Esophagus muscularis mucosa (tissue), 4 donors: ENCODE data around the gene OR1L4. TPM values are rescaled to one million over a fixed set of nuclear protein-coding genes. Genes with fewer than 3 reads are reported as not detected.

Source experiments
- DNase-seq: peaks from one replicate; pipeline ENCODE4 v3.0.0-alpha.2; 2017; ENCODE audit errors: extremely low spot score
- H3K27ac ChIP-seq, 4 donors: fragments of 200-600 bp; sonication (generic); replicated peaks in 1 of 4; 1 replicate in 3 of 4; 2 replicates in 1 of 4; pipeline ENCODE4 v1.5.1; 2016 to 2019; ENCODE audit warnings: mild to moderate bottlenecking in 1 of 4
- H3K27me3 ChIP-seq, 4 donors: fragments of 200-600 bp; sonication (generic); one replicate each; pipeline versions ENCODE4 v1.5.1 to v1.6.0; 2016 to 2019
- H3K36me3 ChIP-seq, 4 donors: fragments of 200-600 bp; sonication (generic); one replicate each; pipeline ENCODE4 v1.5.1; 2016 to 2019
- H3K4me1 ChIP-seq, 4 donors: fragments of 200-600 bp; sonication (generic); one replicate each; pipeline ENCODE4 v1.5.1; 2016 to 2019
- H3K4me3 ChIP-seq, 4 donors: fragments of 200-600 bp; sonication (generic); 1 replicate in 2 of 4; 2 replicates in 2 of 4; pipeline ENCODE4 v1.5.1; 2016 to 2019; ENCODE audit warnings: mild to moderate bottlenecking in 4 of 4, moderate library complexity in 1 of 4
- H3K9me3 ChIP-seq, 4 donors: fragments of 200-600 bp; sonication (generic); 1 replicate in 3 of 4; 2 replicates in 1 of 4; pipeline ENCODE4 v1.5.1; 2016 to 2019
- EP300 ChIP-seq: sonication (generic); formaldehyde crosslinking; IDR thresholded peaks from one replicate; pipeline ENCODE4 v1.6.1; 2017; ENCODE audit warnings: antibody characterized with exemption
- POLR2A ChIP-seq: fragments of 450-650 bp; IDR thresholded peaks from one replicate; pipeline ENCODE4 v1.6.1; 2017; ENCODE audit warnings: antibody characterized with exemption, moderate library complexity, mild to moderate bottlenecking, low read depth
- POLR2AphosphoS5 ChIP-seq, 2 donors: sonication (generic); formaldehyde crosslinking; IDR thresholded peaks; one replicate each; pipeline ENCODE4 v1.6.1; 2017; ENCODE audit warnings: antibody characterized with exemption in 2 of 2
- WGBS: methylation state at CpG from one replicate; pipeline ENCODE4 v1.1.5; 2018; 5-methylcytosine and 5-hydroxymethylcytosine counted together
- intact Hi-C: fragments of 100-400 bp; cut with DNase I; formaldehyde crosslinking; loops from one replicate; pipeline ENCODE4 v1.15.1; 2023
- total RNA-seq, 4 donors: library from RNA; depleted of rRNA; stranded (reverse); fragments of >200 nt; gene quantifications; one replicate each; pipeline versions ENCODE4 v1.1.0 to v1.2.1, GENCODE V29; 2016
- TF ChIP-seq, protein P1 (sequence below), 3 experiments: fragments of 200-600 bp in 2 of 3; fragments of 450-650 bp in 1 of 3; sonication (generic) in 2 of 3; IDR thresholded peaks; one replicate each; pipeline ENCODE4 v1.5.1; 2017 to 2019; ENCODE audit warnings: antibody characterized with exemption in 3 of 3, mild to moderate bottlenecking in 2 of 3, moderate library complexity in 1 of 3

The OR1L4 gene
- total RNA-seq, 4 donors from 2014 or later = not detected

DNA sequence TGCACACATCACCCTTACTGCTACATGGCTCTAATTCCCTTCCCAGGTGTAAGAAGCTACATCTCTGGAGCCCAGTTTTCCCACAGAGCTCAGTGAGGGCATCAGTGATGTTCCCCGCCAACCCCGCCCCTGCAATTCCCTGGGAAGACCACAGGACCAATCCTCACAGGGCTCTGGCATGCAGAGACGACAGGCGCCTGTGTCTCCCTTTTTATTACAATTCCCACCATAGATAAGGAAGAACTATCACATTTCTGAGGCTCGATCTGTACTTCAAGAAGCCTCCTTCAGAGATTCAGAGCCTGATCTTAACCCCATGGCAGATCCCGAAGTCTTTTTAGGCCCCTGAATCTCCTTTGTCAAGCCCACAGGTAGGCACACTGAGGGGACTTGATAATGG, 18.2 kb downstream of the OR1L4 start, which contains the start of gene OR1L6:
Gene OR1L6, plus strand, starts transcription at position 301 of the 400 bp plus-strand sequence. CDS start 7,545 bp downstream, outside the sequence.
- no peaks in the 10 kb centered on the region for H3K4me1 ChIP-seq
- peaks cover 0 to 19% (median 8%) of the 10 kb centered on the region in 4 donors for H3K9me3 ChIP-seq
- H3K27ac ChIP-seq = no peak within 1 kb of the TSS
- intact Hi-C loops = no loop called here
- DNase-seq = no peak
- WGBS = 60% methylated on average over 5 of the region's 6 CpGs
- no peak within 1 kb of the TSS for H3K4me3 ChIP-seq
- no peaks in the 10 kb centered on the region for H3K36me3 ChIP-seq
- no peak for TF ChIP-seq POLR2A
- TF ChIP-seq, protein P1, sequence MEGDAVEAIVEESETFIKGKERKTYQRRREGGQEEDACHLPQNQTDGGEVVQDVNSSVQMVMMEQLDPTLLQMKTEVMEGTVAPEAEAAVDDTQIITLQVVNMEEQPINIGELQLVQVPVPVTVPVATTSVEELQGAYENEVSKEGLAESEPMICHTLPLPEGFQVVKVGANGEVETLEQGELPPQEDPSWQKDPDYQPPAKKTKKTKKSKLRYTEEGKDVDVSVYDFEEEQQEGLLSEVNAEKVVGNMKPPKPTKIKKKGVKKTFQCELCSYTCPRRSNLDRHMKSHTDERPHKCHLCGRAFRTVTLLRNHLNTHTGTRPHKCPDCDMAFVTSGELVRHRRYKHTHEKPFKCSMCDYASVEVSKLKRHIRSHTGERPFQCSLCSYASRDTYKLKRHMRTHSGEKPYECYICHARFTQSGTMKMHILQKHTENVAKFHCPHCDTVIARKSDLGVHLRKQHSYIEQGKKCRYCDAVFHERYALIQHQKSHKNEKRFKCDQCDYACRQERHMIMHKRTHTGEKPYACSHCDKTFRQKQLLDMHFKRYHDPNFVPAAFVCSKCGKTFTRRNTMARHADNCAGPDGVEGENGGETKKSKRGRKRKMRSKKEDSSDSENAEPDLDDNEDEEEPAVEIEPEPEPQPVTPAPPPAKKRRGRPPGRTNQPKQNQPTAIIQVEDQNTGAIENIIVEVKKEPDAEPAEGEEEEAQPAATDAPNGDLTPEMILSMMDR (IDR thresholded peaks at IDR 0.05) = no peak
- no peak for TF ChIP-seq EP300
- TF ChIP-seq POLR2AphosphoS5 (IDR thresholded peaks at IDR 0.05) = no peak
- no peaks in the 10 kb centered on the region for H3K27me3 ChIP-seq

DNA sequence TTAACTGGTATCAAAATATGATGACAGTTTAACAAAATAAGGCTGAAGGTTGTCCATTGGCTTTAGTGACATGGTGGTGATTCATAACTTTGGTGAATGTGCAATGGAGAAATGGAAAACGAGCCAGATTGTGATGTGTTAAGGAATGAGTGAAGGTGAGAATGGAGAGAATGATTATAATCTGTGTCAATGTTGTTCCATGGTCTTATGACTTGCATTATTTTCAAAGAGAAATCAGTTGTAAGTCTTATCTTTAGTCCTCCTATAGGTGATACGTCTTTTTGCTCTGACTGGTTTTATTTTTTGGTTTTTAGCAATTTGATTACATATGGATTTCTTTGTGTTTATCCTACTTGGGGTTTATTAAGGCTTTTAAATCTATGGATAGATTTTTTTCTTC, 31.0 kb downstream of the OR1L4 start:
- DNase-seq = no peak
- WGBS = 29% methylated on average over 2 of the region's 2 CpGs
- Histone ChIP-seq H3K36me3 (no peaks in the 10 kb centered on the region), H3K27ac (no peak overlapping the region), H3K27me3 (no peaks in the 10 kb centered on the region), H3K4me3 (no peak overlapping the region), H3K9me3 (peaks cover 0 to 21% (median 8%) of the 10 kb centered on the region in 4 donors), H3K4me1 (no peaks in the 10 kb centered on the region)
- intact Hi-C loops = no loop called here
- TF ChIP-seq POLR2AphosphoS5 (IDR thresholded peaks at IDR 0.05) = no peak
- TF ChIP-seq EP300 = no peak
- no peak for TF ChIP-seq POLR2A
- TF ChIP-seq, protein P1 (IDR thresholded peaks at IDR 0.05) = no peak

- Histone ChIP-seq H3K36me3 (no peaks in the 10 kb centered on the region), H3K4me1 (no peaks in the 10 kb centered on the region), H3K27ac (no peak overlapping the region), H3K4me3 (no peak overlapping the region), H3K27me3 (no peaks in the 10 kb centered on the region), H3K9me3 (peaks cover 0 to 45% (median 23%) of the 10 kb centered on the region in 4 donors)
- intact Hi-C loops = no loop called here
- TF ChIP-seq POLR2A (no peak), POLR2AphosphoS5 (IDR thresholded peaks at IDR 0.05) (no peak), EP300 (no peak)
- TF ChIP-seq, protein P1 (IDR thresholded peaks at IDR 0.05) = no peak
- WGBS = 81% methylated on average over 4 of the region's 4 CpGs
- no peak for DNase-seq
These were observed 44.0 kb downstream of the OR1L4 start for GRCh38 chr9:122767817-122768216.

Other genes with a start within 250 kb of the OR1L4 start
- not detected for gene OR1J1, start 246.1 kb upstream of the OR1L4 start, total RNA-seq
- gene OR1J2, start 213.2 kb upstream of the OR1L4 start, total RNA-seq = not detected
- not detected for gene OR1J4, start 204.8 kb upstream of the OR1L4 start, total RNA-seq
- not detected for gene OR1N1, start 196.7 kb upstream of the OR1L4 start, total RNA-seq
- not detected for gene OR1N2, start 170.9 kb upstream of the OR1L4 start, total RNA-seq
- not detected for gene OR1L8, start 140.6 kb upstream of the OR1L4 start, total RNA-seq
- gene OR1Q1, start 109.3 kb upstream of the OR1L4 start, total RNA-seq = not detected
- not detected for gene OR1B1, start 66.4 kb upstream of the OR1L4 start, total RNA-seq
- gene OR1L1, start 62.3 kb upstream of the OR1L4 start, total RNA-seq = not detected
- not detected for gene OR1L3, start 48.9 kb upstream of the OR1L4 start, total RNA-seq
- not detected for gene OR1L6, start 18.3 kb downstream of the OR1L4 start, total RNA-seq
- gene OR5C1, start 64.9 kb downstream of the OR1L4 start, total RNA-seq = not detected
- not detected for gene OR1K1, start 76.1 kb downstream of the OR1L4 start, total RNA-seq
- gene PDCL, start 104.6 kb downstream of the OR1L4 start, total RNA-seq = 10 to 100 TPM; 12.5 to 18.7 (median 15.7) TPM
- 10 to 100 TPM; 40.1 to 58.1 (median 57.8) TPM for gene RC3H2, start 181.4 kb downstream of the OR1L4 start, total RNA-seq
- 10 to 100 TPM in 2 of 4 donors, 1 to 10 TPM in 2; 6.5 to 12.9 (median 9.5) TPM for gene ZBTB6, start 189.3 kb downstream of the OR1L4 start, total RNA-seq
- 10 to 100 TPM in 2 of 4 donors, 1 to 10 TPM in 2; 6.3 to 10.4 (median 9.1) TPM for gene ZBTB26, start 207.5 kb downstream of the OR1L4 start, total RNA-seq
- 100 to 1,000 TPM in 1 of 4 donors, 10 to 100 TPM in 3; 64.3 to 116 (median 79.5) TPM for gene RABGAP1, start 217.0 kb downstream of the OR1L4 start, total RNA-seq